ENCODE measurements around the gene HNRNPUL1.

GRCh38 chr19:41316306-41316920 is 52.2 kb downstream of the HNRNPUL1 start:
- TF ChIP-seq HDGF (IDR thresholded peaks at IDR 0.05; ENCODE audit: borderline replicate concordance) = no peak
- no peak for TF ChIP-seq ZNF384 (IDR thresholded peaks at IDR 0.05)
- TF ChIP-seq ARNT (IDR thresholded peaks at IDR 0.05) = no peak
- no peak for TF ChIP-seq PKNOX1 (IDR thresholded peaks at IDR 0.05)
- no peak for TF ChIP-seq FOXA1 (IDR thresholded peaks at IDR 0.05)
- TF ChIP-seq NFRKB (IDR thresholded peaks at IDR 0.05) = no peak
- no peak for TF ChIP-seq ELF4 (IDR thresholded peaks at IDR 0.05)

Data from HEK293T (cell line).